Brain microvascular endothelial cell (primary cell): Measurements from ENCODE around the gene EIF2A.

ENCODE experiments used
- DNase-seq: peaks from one replicate; pipeline ENCODE4 v3.0.0-alpha.2; 2020
- H3K27ac ChIP-seq: fragments of 250-450 bp; sonication (Bioruptor Pico); 2 replicates; pipeline ENCODE4 v1.5.1; 2020; ENCODE audit warnings: mild to moderate bottlenecking, moderate library complexity
- H3K27me3 ChIP-seq: fragments of 250-450 bp; sonication (Bioruptor Pico); replicated peaks from 2 replicates; pipeline ENCODE4 v1.5.1; 2020; ENCODE audit warnings: mild to moderate bottlenecking
- H3K36me3 ChIP-seq: fragments of 250-450 bp; sonication (Bioruptor Pico); replicated peaks from 2 replicates; pipeline ENCODE4 v1.5.1; 2020; ENCODE audit warnings: mild to moderate bottlenecking
- H3K4me3 ChIP-seq: 2 replicates; pipeline ENCODE4 v1.5.1; 2011; ENCODE audit warnings: low read depth, mild to moderate bottlenecking, control low read depth, low read length, moderate library complexity
- in situ Hi-C: cut with HindIII; loops from 2 replicates; pipeline ENCODE4 v1.10.0; 2017; ENCODE audit warnings: low sequenced_read_pairs, low pct_ligation_motif_present
- TF ChIP-seq, protein P1 (sequence below): IDR thresholded peaks from 2 replicates; pipeline ENCODE4 v1.5.1; 2011; ENCODE audit warnings: low read depth, mild to moderate bottlenecking, moderate library complexity, low read length, control low read depth, inconsistent platforms; ENCODE audit errors: missing control alignments

The EIF2A gene

DNA sequence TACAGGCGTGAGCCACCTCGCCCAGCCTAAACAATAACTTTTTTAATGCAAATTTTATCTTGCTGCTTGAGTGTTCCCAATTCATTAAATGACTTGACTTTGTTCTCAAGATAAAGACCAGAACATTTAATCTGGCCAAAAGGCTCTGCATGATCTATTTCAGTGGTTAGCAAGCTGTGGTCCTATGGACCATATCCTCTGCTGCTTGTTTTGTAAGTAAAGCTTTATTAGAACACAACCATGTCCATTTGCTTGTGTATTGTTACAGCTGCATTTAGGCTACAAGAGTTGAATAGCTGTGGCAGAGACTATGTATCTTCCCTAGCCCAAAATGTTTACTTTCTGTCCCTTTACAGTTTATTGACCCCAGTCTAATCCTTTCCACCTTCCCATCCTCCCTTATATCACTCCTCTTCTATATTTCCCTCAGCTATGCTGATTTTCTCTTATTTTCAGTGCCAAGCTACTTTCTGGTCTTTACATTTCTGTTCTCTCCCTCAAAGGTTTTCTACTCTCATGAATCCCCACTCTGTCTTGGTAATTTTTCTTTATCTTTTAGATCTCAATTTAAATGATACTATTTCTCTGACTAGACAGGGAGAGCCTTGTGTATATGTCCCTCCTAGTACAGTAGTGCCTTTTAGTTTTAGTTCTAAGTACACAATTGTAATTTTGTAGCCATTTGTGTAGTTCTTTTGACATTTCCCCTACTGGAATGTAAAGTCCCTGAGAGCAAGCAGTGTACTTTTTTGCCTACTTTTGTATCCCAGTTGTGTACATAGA is 79.8 kb downstream of the EIF2A start:
- TF ChIP-seq, protein P1, sequence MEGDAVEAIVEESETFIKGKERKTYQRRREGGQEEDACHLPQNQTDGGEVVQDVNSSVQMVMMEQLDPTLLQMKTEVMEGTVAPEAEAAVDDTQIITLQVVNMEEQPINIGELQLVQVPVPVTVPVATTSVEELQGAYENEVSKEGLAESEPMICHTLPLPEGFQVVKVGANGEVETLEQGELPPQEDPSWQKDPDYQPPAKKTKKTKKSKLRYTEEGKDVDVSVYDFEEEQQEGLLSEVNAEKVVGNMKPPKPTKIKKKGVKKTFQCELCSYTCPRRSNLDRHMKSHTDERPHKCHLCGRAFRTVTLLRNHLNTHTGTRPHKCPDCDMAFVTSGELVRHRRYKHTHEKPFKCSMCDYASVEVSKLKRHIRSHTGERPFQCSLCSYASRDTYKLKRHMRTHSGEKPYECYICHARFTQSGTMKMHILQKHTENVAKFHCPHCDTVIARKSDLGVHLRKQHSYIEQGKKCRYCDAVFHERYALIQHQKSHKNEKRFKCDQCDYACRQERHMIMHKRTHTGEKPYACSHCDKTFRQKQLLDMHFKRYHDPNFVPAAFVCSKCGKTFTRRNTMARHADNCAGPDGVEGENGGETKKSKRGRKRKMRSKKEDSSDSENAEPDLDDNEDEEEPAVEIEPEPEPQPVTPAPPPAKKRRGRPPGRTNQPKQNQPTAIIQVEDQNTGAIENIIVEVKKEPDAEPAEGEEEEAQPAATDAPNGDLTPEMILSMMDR: no peak
- H3K27ac ChIP-seq: no peak overlapping the region
- no peak overlapping the region for H3K4me3 ChIP-seq
- H3K36me3 ChIP-seq: peaks cover 11% of the 10 kb centered on the region
- in situ Hi-C loops: no loop called here
- no peaks in the 10 kb centered on the region for H3K27me3 ChIP-seq
- no peak for DNase-seq

DNA sequence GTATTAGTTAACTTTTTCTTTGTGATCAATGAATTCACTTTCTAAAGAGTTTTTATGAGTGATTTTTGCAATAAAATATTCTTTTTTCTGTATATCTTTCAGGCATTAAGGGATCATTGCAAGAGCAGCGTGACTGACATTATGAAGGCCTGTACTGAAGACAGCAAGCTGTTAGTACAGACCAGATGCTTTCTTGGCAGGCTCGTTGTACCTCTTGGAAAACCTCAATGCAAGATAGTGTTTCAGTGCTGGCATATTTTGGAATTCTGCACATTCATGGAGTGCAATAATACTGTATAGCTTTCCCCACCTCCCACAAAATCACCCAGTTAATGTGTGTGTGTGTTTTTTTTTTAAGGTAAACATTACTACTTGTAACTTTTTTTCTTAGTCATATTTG is 81.0 kb downstream of the EIF2A start:
- in situ Hi-C loops: no loop called here
- TF ChIP-seq, protein P1: no peak
- peaks cover 11% of the 10 kb centered on the region for H3K36me3 ChIP-seq

DNA sequence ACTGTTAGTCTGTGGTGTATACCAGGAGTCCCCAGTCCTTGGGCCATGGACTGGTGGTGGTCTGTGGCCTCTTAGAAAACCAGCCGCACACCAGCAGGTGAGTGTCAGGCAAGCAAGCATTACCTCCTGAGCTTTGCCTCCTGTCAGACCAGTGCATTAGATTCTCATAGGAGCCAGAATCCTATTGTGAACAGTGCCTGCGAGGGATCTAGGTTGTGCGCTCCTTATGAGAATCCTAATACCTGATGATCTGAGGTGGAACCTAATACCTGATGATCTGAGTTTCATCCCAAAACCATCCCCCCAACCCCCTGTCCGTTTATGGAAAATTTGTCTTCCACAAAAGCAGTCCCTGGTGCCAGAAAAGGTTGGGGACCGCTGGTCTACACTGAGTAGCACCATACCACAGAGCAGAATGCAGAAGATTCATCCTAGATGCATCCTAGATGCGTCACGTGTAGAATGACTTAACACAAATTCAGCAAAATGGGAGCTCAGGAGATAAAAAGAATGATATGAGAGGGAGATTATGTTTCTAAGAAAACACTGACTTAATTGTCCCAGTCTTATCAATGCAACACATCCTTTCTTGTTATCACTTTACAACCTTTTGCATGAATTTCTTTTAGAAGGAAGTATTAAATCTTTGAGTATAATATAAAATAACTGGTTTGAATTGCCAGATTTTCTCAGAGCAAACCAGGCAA is 85.1 kb downstream of the EIF2A start:
- Histone ChIP-seq H3K27me3 (no peaks in the 10 kb centered on the region), H3K36me3 (peaks cover 5% of the 10 kb centered on the region), H3K27ac (no peak overlapping the region), H3K4me3 (no peak overlapping the region)
- in situ Hi-C loops: no loop called here
- DNase-seq: no peak
- TF ChIP-seq, protein P1: no peak

More for the DNA sequence above, 81.0 kb downstream of the EIF2A start:
- no peaks in the 10 kb centered on the region for H3K27me3 ChIP-seq
- no peak overlapping the region for H3K27ac ChIP-seq
- no peak overlapping the region for H3K4me3 ChIP-seq
- no peak for DNase-seq

DNA sequence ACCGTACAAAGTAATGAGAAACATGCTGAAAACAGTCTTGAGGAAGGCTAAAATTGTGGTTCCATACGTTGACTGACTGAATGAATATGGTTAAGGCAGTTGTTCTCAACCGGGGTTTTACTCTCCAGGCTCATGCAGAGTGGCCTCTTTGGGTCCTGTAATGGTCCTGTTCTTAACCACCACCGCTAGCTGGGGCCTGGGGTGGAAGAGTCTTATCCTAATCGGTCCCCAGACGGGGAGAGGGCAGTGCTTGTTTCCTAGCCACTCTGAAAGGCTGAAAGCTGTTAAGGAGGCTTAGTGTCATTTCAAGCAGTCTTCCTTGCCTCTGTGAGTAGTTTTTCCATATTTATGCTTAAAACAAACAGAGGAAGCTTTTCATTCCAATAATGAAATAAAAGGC is 88.5 kb downstream of the EIF2A start:
- in situ Hi-C loops: no loop called here
- no peak overlapping the region for H3K27ac ChIP-seq
- no peak overlapping the region for H3K4me3 ChIP-seq
- H3K36me3 ChIP-seq: no peaks in the 10 kb centered on the region
- no peak for DNase-seq
- no peaks in the 10 kb centered on the region for H3K27me3 ChIP-seq
- TF ChIP-seq, protein P1: no peak

DNA sequence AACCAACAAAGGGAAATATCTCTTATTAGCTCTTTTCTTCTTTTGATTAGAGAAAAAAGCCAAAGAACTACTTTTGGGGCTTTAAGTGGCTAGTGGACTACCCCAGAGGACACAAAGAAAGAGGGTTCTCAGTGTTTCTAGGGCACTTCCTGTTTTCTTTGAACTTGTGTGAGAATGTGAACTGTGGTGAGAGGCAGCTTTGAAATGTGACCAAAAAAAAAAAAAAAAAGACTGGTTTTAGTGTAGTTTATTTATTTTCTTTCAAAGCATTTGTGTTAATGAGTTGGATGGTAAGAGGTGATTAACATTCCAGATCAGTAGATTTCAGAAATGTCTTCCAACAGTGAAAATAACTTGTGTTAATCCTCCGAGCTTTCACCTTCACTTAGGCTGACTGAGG is 88.9 kb downstream of the EIF2A start:
- Histone ChIP-seq H3K36me3 (no peaks in the 10 kb centered on the region), H3K27me3 (no peaks in the 10 kb centered on the region), H3K27ac (no peak overlapping the region), H3K4me3 (no peak overlapping the region)
- TF ChIP-seq, protein P1: no peak
- no peak for DNase-seq
- in situ Hi-C loops: no loop called here
